GM12801 (cell line): ENCODE data around the gene ORM2.

Experiments used
- CTCF ChIP-seq: IDR thresholded peaks from one replicate; pipeline ENCODE4 v1.5.1; 2011; ENCODE audit warnings: control low read depth; ENCODE audit not compliant: insufficient read length; ENCODE audit errors: extremely low read depth

Gene ORM2

GRCh38 chr9:114284316-114285060 is 45.2 kb upstream of the ORM2 start:
- TF ChIP-seq CTCF, result no peak

- no peak for TF ChIP-seq CTCF
These were observed 44.4 kb upstream of the ORM2 start for GRCh38 chr9:114285166-114285867.

- no peak for TF ChIP-seq CTCF
These were observed 43.5 kb upstream of the ORM2 start for GRCh38 chr9:114286146-114286679.

- TF ChIP-seq CTCF, result no peak
These were observed 42.5 kb upstream of the ORM2 start for GRCh38 chr9:114287001-114287762.

- no peak for TF ChIP-seq CTCF
These were observed 41.9 kb upstream of the ORM2 start for GRCh38 chr9:114287763-114288192.

GRCh38 chr9:114288193-114289091 is 41.2 kb upstream of the ORM2 start:
- no peak for TF ChIP-seq CTCF
